ENCODE results near the gene COL8A2.

The COL8A2 gene

GRCh38 chr1:36133484-36133883 lies 8.5 kb upstream of the COL8A2 start:
- no peak overlapping the region for H3K4me3 ChIP-seq (ENCODE audit: low read depth, low read length)
- TF ChIP-seq CTCF (IDR thresholded peaks at IDR 0.05; ENCODE audit: low read depth, low read length) = no peak
- peak; percentile 91 for DNase-seq (ENCODE audit: low read depth, low spot score)
- in situ Hi-C loops (cut with HindIII; ENCODE audit: low sequenced_read_pairs) = loop anchor here (25.0 kb wide), 2 partner anchors 154 to 279 kb away; no protein-coding TSS in a partner anchor

GRCh38 chr1:36132029-36132428 lies 7.0 kb upstream of the COL8A2 start:
- DNase-seq (ENCODE audit: low read depth, low spot score) = no peak
- no peak for TF ChIP-seq CTCF (IDR thresholded peaks at IDR 0.05; ENCODE audit: low read depth, low read length)
- H3K4me3 ChIP-seq (ENCODE audit: low read depth, low read length) = no peak overlapping the region
- in situ Hi-C loops (cut with HindIII; ENCODE audit: low sequenced_read_pairs) = loop anchor here (25.0 kb wide), 2 partner anchors 155 to 280 kb away; no protein-coding TSS in a partner anchor

GRCh38 chr1:36128905-36129206 lies 3.8 kb upstream of the COL8A2 start:
- DNase-seq (ENCODE audit: low read depth, low spot score) = no peak
- H3K4me3 ChIP-seq (ENCODE audit: low read depth, low read length) = no peak overlapping the region
- in situ Hi-C loops (cut with HindIII; ENCODE audit: low sequenced_read_pairs) = loop anchor here (25.0 kb wide), 2 partner anchors 158 to 283 kb away; no protein-coding TSS in a partner anchor
- no peak for TF ChIP-seq CTCF (IDR thresholded peaks at IDR 0.05; ENCODE audit: low read depth, low read length)

- DNase-seq (ENCODE audit: low read depth, low spot score) = peak; percentile 71
- in situ Hi-C loops (cut with HindIII; ENCODE audit: low sequenced_read_pairs) = loop anchor here (25.0 kb wide), 2 partner anchors 159 to 284 kb away; no protein-coding TSS in a partner anchor
Observed at GRCh38 chr1:36128126-36128904, 3.3 kb upstream of the COL8A2 start.

GRCh38 chr1:36126797-36127500 lies 1.9 kb upstream of the COL8A2 start:
- no peak for TF ChIP-seq CTCF (IDR thresholded peaks at IDR 0.05; ENCODE audit: low read depth, low read length)
- H3K4me3 ChIP-seq (ENCODE audit: low read depth, low read length) = no peak overlapping the region
- DNase-seq (ENCODE audit: low read depth, low spot score) = no peak
- in situ Hi-C loops (cut with HindIII; ENCODE audit: low sequenced_read_pairs) = loop anchor here (25.0 kb wide), 2 partner anchors 160 to 285 kb away; no protein-coding TSS in a partner anchor

More at GRCh38 chr1:36128126-36128904, 3.3 kb upstream of the COL8A2 start:
- H3K4me3 ChIP-seq (ENCODE audit: low read depth, low read length) = no peak overlapping the region
- no peak for TF ChIP-seq CTCF (IDR thresholded peaks at IDR 0.05; ENCODE audit: low read depth, low read length)

GRCh38 chr1:36126005-36126716 lies 1.1 kb upstream of the COL8A2 start:
- no peak for TF ChIP-seq CTCF (IDR thresholded peaks at IDR 0.05; ENCODE audit: low read depth, low read length)
- in situ Hi-C loops (cut with HindIII; ENCODE audit: low sequenced_read_pairs) = loop anchor here (25.0 kb wide), 2 partner anchors 161 to 286 kb away; no protein-coding TSS in a partner anchor
- no peak overlapping the region for H3K4me3 ChIP-seq (ENCODE audit: low read depth, low read length)
- no peak for DNase-seq (ENCODE audit: low read depth, low spot score)
